PC-3 (cell line): ENCODE data around the gene TMEM125.

Experiments used
- CTCF ChIP-seq: fragments of 300-600 bp; sonication (generic); conservative IDR thresholded peaks from 2 replicates; pipeline ENCODE4 v1.5.1; 2017; ENCODE audit warnings: antibody characterized with exemption, low read depth, mild to moderate bottlenecking, low read length
- EZH2phosphoT487 ChIP-seq: fragments of 300-600 bp; sonication (generic); IDR thresholded peaks from 2 replicates; pipeline ENCODE4 v1.6.1; 2018; ENCODE audit warnings: mild to moderate bottlenecking, antibody characterized with exemption, low read length, borderline replicate concordance

- TF ChIP-seq CTCF = no peak
- TF ChIP-seq EZH2phosphoT487 = no peak
Observed at GRCh38 chr1:43279666-43280065, 9.9 kb downstream of the TMEM125 start.
